Gastrocnemius medialis (tissue), 4 donors: ENCODE data around the gene SPRED2. TPM values are rescaled to one million over a fixed set of nuclear protein-coding genes. Genes with fewer than 3 reads are reported as not detected.
A peak's percentile ranks its signal among the peaks of the same experiment; 100 is the strongest.

ENCODE experiments used
- ATAC-seq, 2 donors: fragments of 150-250 bp; one replicate each; pipeline ENCODE4 v1.9.1; 2016
- DNase-seq, 2 donors: peaks; one replicate each; pipeline ENCODE4 v3.0.0-alpha.2; 2019
- H3K27ac ChIP-seq, 4 donors: fragments of 200-600 bp; sonication (generic); 1 replicate in 1 of 4; 2 replicates in 3 of 4; pipeline ENCODE4 v1.5.1; 2016 to 2018; ENCODE audit warnings: mild to moderate bottlenecking in 2 of 4, moderate library complexity in 1 of 4
- H3K27me3 ChIP-seq, 3 donors: fragments of 200-600 bp; sonication (generic) in 2 of 3; 1 replicate in 1 of 3; 2 replicates in 2 of 3; pipeline versions ENCODE4 v1.5.1 to v1.6.0; 2016 to 2019; ENCODE audit warnings: mild to moderate bottlenecking in 1 of 3, moderate library complexity in 1 of 3
- H3K36me3 ChIP-seq, 2 donors: fragments of 200-600 bp; sonication (generic) in 1 of 2; one replicate each; pipeline ENCODE4 v1.5.1; 2017 to 2018
- H3K4me1 ChIP-seq, 2 donors: fragments of 200-600 bp; sonication (generic) in 1 of 2; one replicate each; pipeline ENCODE4 v1.5.1; 2016 to 2017; ENCODE audit warnings: mild to moderate bottlenecking in 2 of 2
- H3K4me3 ChIP-seq, 4 donors: fragments of 200-600 bp; sonication (generic) in 3 of 4; 1 replicate in 1 of 4; 2 replicates in 3 of 4; pipeline ENCODE4 v1.5.1; 2016 to 2019; ENCODE audit warnings: mild to moderate bottlenecking in 2 of 4
- H3K9me3 ChIP-seq, 3 donors: fragments of 200-600 bp; sonication (generic) in 2 of 3; 1 replicate in 1 of 3; 2 replicates in 2 of 3; pipeline ENCODE4 v1.5.1; 2016 to 2019
- POLR2A ChIP-seq, 2 donors: fragments of 450-650 bp; IDR thresholded peaks; one replicate each; pipeline ENCODE4 v1.6.1; 2017; ENCODE audit warnings: antibody characterized with exemption in 2 of 2, mild to moderate bottlenecking in 2 of 2, moderate library complexity in 2 of 2
- in situ Hi-C, 4 donors: fragments of 200-750 bp; cut with MboI; loops; one replicate each; pipeline versions ENCODE4 v1.15.0 to v1.8.0; 2017; ENCODE audit warnings: low sequenced_read_pairs in 4 of 4
- intact Hi-C: fragments of 100-400 bp; cut with DNase I; formaldehyde crosslinking; loops from one replicate; pipeline ENCODE4 v1.15.1; 2023; ENCODE audit warnings: low total_unique reads
- total RNA-seq, 4 donors: library from RNA; depleted of rRNA; stranded (reverse); fragments of >200 nt; gene quantifications; one replicate each; pipeline versions ENCODE4 v1.1.0 to v1.2.3, GENCODE V29; 2016
- TF ChIP-seq, protein P1 (sequence below), 5 experiments: fragments of 450-650 bp in 3 of 5; fragments of 200-600 bp in 2 of 5; sonication (generic) in 2 of 5; IDR thresholded peaks in 4 of 5; conservative IDR thresholded peaks in 1 of 5; 1 replicate in 4 of 5; 2 replicates in 1 of 5; pipeline ENCODE4 v1.5.1; 2016 to 2019; ENCODE audit warnings: antibody characterized with exemption in 5 of 5, mild to moderate bottlenecking in 3 of 5, moderate library complexity in 3 of 5

SPRED2 gene
- total RNA-seq, 4 donors from 2014 or later: 4.1 to 12.5 (median 7.4) TPM

- Histone ChIP-seq H3K27me3 (no peaks in the 10 kb centered on the region), H3K27ac (no peak overlapping the region), H3K4me3 (no peak overlapping the region), H3K9me3 (no peaks in the 10 kb centered on the region), H3K36me3 (no peaks in the 10 kb centered on the region), H3K4me1 (peaks cover 28 to 34% of the 10 kb centered on the region in 2 donors)
- DNase-seq (no peak), ATAC-seq (no peak)
- intact Hi-C loops: no loop called here
- TF ChIP-seq POLR2A (IDR thresholded peaks at IDR 0.05): no peak
- TF ChIP-seq, protein P1, sequence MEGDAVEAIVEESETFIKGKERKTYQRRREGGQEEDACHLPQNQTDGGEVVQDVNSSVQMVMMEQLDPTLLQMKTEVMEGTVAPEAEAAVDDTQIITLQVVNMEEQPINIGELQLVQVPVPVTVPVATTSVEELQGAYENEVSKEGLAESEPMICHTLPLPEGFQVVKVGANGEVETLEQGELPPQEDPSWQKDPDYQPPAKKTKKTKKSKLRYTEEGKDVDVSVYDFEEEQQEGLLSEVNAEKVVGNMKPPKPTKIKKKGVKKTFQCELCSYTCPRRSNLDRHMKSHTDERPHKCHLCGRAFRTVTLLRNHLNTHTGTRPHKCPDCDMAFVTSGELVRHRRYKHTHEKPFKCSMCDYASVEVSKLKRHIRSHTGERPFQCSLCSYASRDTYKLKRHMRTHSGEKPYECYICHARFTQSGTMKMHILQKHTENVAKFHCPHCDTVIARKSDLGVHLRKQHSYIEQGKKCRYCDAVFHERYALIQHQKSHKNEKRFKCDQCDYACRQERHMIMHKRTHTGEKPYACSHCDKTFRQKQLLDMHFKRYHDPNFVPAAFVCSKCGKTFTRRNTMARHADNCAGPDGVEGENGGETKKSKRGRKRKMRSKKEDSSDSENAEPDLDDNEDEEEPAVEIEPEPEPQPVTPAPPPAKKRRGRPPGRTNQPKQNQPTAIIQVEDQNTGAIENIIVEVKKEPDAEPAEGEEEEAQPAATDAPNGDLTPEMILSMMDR (IDR thresholded peaks at IDR 0.05 in 4 of 5, conservative IDR thresholded peaks at IDR 0.05 in 1 of 5): no peak
- in situ Hi-C loops: no loop called here
These were observed 134.3 kb downstream of the SPRED2 start for GRCh38 chr2:65298089-65298488.

- Histone ChIP-seq H3K27ac (no peak overlapping the region), H3K9me3 (no peaks in the 10 kb centered on the region), H3K4me1 (peaks cover 30 to 39% of the 10 kb centered on the region in 2 donors), H3K4me3 (no peak overlapping the region), H3K36me3 (no peaks in the 10 kb centered on the region), H3K27me3 (no peaks in the 10 kb centered on the region)
- TF ChIP-seq, protein P1 (IDR thresholded peaks at IDR 0.05 in 4 of 5, conservative IDR thresholded peaks at IDR 0.05 in 1 of 5): no peak
- no peak for TF ChIP-seq POLR2A (IDR thresholded peaks at IDR 0.05)
- ATAC-seq: no peak
- intact Hi-C loops (no loop called here), in situ Hi-C loops (no loop called here)
- DNase-seq: no peak
These were observed 134.9 kb downstream of the SPRED2 start for GRCh38 chr2:65297544-65297943.

DNA sequence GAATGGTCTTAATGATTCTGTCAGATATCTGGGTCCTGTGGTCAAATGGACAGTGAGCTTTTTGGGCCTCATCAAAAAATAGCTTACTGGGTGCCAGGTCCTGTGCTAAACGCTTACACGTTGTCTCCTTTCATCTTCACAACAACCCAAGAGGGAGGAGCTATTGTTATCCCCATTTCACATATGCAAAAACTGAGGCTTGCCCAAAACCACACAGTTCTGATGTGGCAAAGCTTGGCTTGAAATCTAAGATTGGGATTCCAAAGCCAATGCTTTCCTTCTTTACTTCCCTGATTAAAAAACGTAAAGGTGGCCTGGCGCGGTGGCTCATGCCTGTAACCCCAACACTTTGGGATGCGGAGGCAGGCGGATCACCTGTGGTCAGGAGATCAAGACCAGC is 135.4 kb downstream of the SPRED2 start:
- no peaks in the 10 kb centered on the region for H3K9me3 ChIP-seq
- no peak for TF ChIP-seq POLR2A (IDR thresholded peaks at IDR 0.05)
- TF ChIP-seq, protein P1 (IDR thresholded peaks at IDR 0.05 in 4 of 5, conservative IDR thresholded peaks at IDR 0.05 in 1 of 5): no peak
- intact Hi-C loops: no loop called here
- no peaks in the 10 kb centered on the region for H3K27me3 ChIP-seq
- H3K4me1 ChIP-seq: peaks cover 29 to 38% of the 10 kb centered on the region in 2 donors
- ATAC-seq (no peak), DNase-seq (no peak)
- H3K27ac ChIP-seq: no peak overlapping the region
- in situ Hi-C loops: no loop called here
- H3K36me3 ChIP-seq: no peaks in the 10 kb centered on the region
- H3K4me3 ChIP-seq: no peak overlapping the region

- Histone ChIP-seq H3K27ac (peak overlapping the region in 2 of 4 donors; percentile 21 to 28), H3K36me3 (no peaks in the 10 kb centered on the region), H3K27me3 (no peaks in the 10 kb centered on the region), H3K4me1 (peaks cover 8 to 17% of the 10 kb centered on the region in 2 donors), H3K9me3 (no peaks in the 10 kb centered on the region), H3K4me3 (no peak overlapping the region)
- ATAC-seq (peak in 1 of 2 donors; percentile 42), DNase-seq (no peak)
- in situ Hi-C loops (no loop called here), intact Hi-C loops (no loop called here)
- TF ChIP-seq, protein P1 (IDR thresholded peaks at IDR 0.05 in 4 of 5, conservative IDR thresholded peaks at IDR 0.05 in 1 of 5): no peak
- no peak for TF ChIP-seq POLR2A (IDR thresholded peaks at IDR 0.05)
These were observed 137.7 kb downstream of the SPRED2 start for GRCh38 chr2:65294701-65295100.

GRCh38 chr2:65294136-65294535 is 138.3 kb downstream of the SPRED2 start:
- Histone ChIP-seq H3K27me3 (no peaks in the 10 kb centered on the region), H3K27ac (peak overlapping the region in 1 of 4 donors; percentile 28), H3K4me3 (no peak overlapping the region), H3K36me3 (no peaks in the 10 kb centered on the region), H3K9me3 (no peaks in the 10 kb centered on the region), H3K4me1 (peaks cover 8 to 15% of the 10 kb centered on the region in 2 donors)
- in situ Hi-C loops (no loop called here), intact Hi-C loops (no loop called here)
- ATAC-seq: no peak
- no peak for DNase-seq
- no peak for TF ChIP-seq POLR2A (IDR thresholded peaks at IDR 0.05)
- TF ChIP-seq, protein P1 (IDR thresholded peaks at IDR 0.05 in 4 of 5, conservative IDR thresholded peaks at IDR 0.05 in 1 of 5): no peak
